Measurements from ENCODE around the gene PRDM16.

PRDM16 gene

GRCh38 chr1:3398396-3399140, 329.6 kb downstream of the PRDM16 start (continued):
- TF ChIP-seq, protein P1, sequence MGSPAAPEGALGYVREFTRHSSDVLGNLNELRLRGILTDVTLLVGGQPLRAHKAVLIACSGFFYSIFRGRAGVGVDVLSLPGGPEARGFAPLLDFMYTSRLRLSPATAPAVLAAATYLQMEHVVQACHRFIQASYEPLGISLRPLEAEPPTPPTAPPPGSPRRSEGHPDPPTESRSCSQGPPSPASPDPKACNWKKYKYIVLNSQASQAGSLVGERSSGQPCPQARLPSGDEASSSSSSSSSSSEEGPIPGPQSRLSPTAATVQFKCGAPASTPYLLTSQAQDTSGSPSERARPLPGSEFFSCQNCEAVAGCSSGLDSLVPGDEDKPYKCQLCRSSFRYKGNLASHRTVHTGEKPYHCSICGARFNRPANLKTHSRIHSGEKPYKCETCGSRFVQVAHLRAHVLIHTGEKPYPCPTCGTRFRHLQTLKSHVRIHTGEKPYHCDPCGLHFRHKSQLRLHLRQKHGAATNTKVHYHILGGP (tag by site-specific recombination; IDR thresholded peaks at IDR 0.05): no peak

DNA sequence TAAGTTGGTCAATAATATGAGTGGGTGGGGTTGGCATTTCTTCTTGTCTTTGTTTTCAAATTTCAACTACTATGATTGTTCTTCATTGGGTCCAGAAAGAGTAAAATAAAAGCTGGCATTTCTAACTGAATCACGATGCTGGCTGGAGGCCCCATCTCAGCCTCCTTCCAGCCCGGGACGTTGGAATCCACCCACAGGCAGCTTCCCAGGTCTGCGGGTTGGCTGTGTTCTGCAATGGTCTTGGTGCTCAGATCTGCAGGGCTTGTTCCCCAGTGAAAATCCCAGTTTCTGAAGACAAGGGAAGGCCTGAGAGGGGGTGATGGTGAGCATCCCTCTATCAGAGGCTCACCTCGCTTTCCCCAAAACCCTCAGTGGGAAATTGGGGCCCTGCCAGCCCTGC, 330.7 kb downstream of the PRDM16 start:
- Histone ChIP-seq H3K27ac (ENCODE audit: extremely low read depth, low read depth, low read length) (no peak overlapping the region), H3K36me3 (ENCODE audit: control insufficient read depth in 2 of 2, insufficient read depth in 1 of 2, low read length in 2 of 2) (peaks cover 0 to 17% of the 10 kb centered on the region in 2 experiments; a peak in 1 of 3 replicates), H3K4me1 (ENCODE audit: control insufficient read depth, insufficient read depth, low read length) (peaks cover 30% of the 10 kb centered on the region), H3K9me3 (ENCODE audit: control insufficient read depth, insufficient read depth, low read depth, low read length) (no peaks in the 10 kb centered on the region), H3K4me3 (ENCODE audit: low read depth, low read length) (no peak overlapping the region)
- CTCF ChIA-PET: no interaction called here
- POLR2A ChIA-PET: no interaction called here
- peak; percentile 73 for TF ChIP-seq ZNF600 (tag by site-specific recombination; IDR thresholded peaks at IDR 0.05)
- TF ChIP-seq ZXDB (tag by site-specific recombination; IDR thresholded peaks at IDR 0.05): no peak

DNA sequence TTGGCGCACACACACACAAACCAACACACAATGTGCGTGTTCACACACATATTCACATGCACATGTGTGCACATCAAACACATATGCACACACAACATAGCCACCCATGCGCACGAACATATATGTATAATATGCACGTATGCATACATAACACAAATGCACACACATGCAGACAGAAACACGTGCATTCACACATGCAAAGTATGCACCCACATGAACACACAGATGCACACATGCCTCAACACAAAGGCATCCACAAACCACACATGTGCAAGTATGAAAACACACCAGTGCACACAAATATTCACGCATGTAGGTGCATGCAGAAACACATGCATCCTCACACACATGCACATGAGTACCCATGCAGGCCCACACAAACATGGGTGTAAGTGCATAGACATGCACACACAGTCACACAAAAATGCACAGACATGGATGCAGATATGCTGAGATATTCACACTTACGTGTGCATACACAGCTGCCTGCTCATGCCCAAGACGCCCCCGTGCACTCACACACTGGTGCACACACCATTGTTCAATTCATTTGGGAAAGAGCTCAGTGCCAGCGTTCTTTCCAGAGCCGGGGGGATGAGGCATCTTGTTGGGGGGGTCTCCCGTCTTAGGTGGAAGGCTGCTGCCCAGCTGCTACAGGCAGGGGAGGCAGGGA, 332.7 kb downstream of the PRDM16 start:
- TF ChIP-seq, protein P2, sequence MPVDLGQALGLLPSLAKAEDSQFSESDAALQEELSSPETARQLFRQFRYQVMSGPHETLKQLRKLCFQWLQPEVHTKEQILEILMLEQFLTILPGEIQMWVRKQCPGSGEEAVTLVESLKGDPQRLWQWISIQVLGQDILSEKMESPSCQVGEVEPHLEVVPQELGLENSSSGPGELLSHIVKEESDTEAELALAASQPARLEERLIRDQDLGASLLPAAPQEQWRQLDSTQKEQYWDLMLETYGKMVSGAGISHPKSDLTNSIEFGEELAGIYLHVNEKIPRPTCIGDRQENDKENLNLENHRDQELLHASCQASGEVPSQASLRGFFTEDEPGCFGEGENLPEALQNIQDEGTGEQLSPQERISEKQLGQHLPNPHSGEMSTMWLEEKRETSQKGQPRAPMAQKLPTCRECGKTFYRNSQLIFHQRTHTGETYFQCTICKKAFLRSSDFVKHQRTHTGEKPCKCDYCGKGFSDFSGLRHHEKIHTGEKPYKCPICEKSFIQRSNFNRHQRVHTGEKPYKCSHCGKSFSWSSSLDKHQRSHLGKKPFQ (tag by site-specific recombination; IDR thresholded peaks at IDR 0.05): peak; percentile 97
- TF ChIP-seq ZNF530 (tag by site-specific recombination; IDR thresholded peaks at IDR 0.05; ENCODE audit: low read depth) (no peak), ZSCAN4 (tag by site-specific recombination; IDR thresholded peaks at IDR 0.05) (peak; percentile 70)
- peaks cover 0 to 32% of the 10 kb centered on the region in 2 experiments; a peak in 1 of 3 replicates for H3K36me3 ChIP-seq (ENCODE audit: control insufficient read depth in 2 of 2, insufficient read depth in 1 of 2, low read length in 2 of 2)

GRCh38 chr1:3402258-3403010, 333.4 kb downstream of the PRDM16 start:
- Histone ChIP-seq H3K4me1 (ENCODE audit: control insufficient read depth, insufficient read depth, low read length) (peaks cover 36% of the 10 kb centered on the region), H3K36me3 (ENCODE audit: control insufficient read depth in 2 of 2, insufficient read depth in 1 of 2, low read length in 2 of 2) (peaks cover 0 to 37% of the 10 kb centered on the region in 2 experiments; a peak in 1 of 3 replicates), H3K27ac (ENCODE audit: extremely low read depth, low read depth, low read length) (peak overlapping the region; percentile 100), H3K9me3 (ENCODE audit: control insufficient read depth, insufficient read depth, low read depth, low read length) (no peaks in the 10 kb centered on the region), H3K4me3 (ENCODE audit: low read depth, low read length) (no peak overlapping the region)
- CTCF ChIA-PET: interaction anchor here (1.2 kb wide), 1 partner anchor 15 kb away, joined by 4 read pairs; no protein-coding TSS in a partner anchor
- POLR2A ChIA-PET: interaction anchor here (1.4 kb wide), 1 partner anchor 17 kb away, joined by 4 read pairs; no protein-coding TSS in a partner anchor
- TF ChIP-seq ZNF785 (tag by site-specific recombination; IDR thresholded peaks at IDR 0.05): no peak
- TF ChIP-seq SP2 (tag by site-specific recombination; IDR thresholded peaks at IDR 0.05): 0 out of 2 replicates have a peak, but pooled peaks have one; percentile 16
- TF ChIP-seq ZNF148 (tag by site-specific recombination; IDR thresholded peaks at IDR 0.05; ENCODE audit: borderline replicate concordance): no peak
- TF ChIP-seq ZNF830 (tag by site-specific recombination; IDR thresholded peaks at IDR 0.05; ENCODE audit: low read depth): no peak
- no peak for TF ChIP-seq YY1 (tag by site-specific recombination; IDR thresholded peaks at IDR 0.05)
- TF ChIP-seq ZNF140 (tag by site-specific recombination; IDR thresholded peaks at IDR 0.05): no peak
- TF ChIP-seq ZNF658 (tag by site-specific recombination; IDR thresholded peaks at IDR 0.05): no peak
- TF ChIP-seq HOXD13 (CRISPR knock-in tag; IDR thresholded peaks at IDR 0.05; ENCODE audit: borderline replicate concordance): peak; percentile 97
- TF ChIP-seq ZSCAN18 (tag by site-specific recombination; IDR thresholded peaks at IDR 0.05): 0 out of 2 replicates have a peak, but pooled peaks have one; percentile 35
- peak; percentile 84 for TF ChIP-seq ZBTB1 (tag by site-specific recombination; IDR thresholded peaks at IDR 0.05)
- peak; percentile 99 for TF ChIP-seq ZNF843 (tag by site-specific recombination; IDR thresholded peaks at IDR 0.05)
- TF ChIP-seq ZNF529 (tag by site-specific recombination; IDR thresholded peaks at IDR 0.05; ENCODE audit: insufficient replicate concordance): no peak

More for the DNA sequence above, 332.7 kb downstream of the PRDM16 start:
- CTCF ChIA-PET: no interaction called here
- peaks cover 36% of the 10 kb centered on the region for H3K4me1 ChIP-seq (ENCODE audit: control insufficient read depth, insufficient read depth, low read length)
- H3K27ac ChIP-seq (ENCODE audit: extremely low read depth, low read depth, low read length): peak overlapping the region; percentile 100
- H3K4me3 ChIP-seq (ENCODE audit: low read depth, low read length): no peak overlapping the region
- POLR2A ChIA-PET: interaction anchor here (1.4 kb wide), 1 partner anchor 18 kb away, joined by 4 read pairs; no protein-coding TSS in a partner anchor
- H3K9me3 ChIP-seq (ENCODE audit: control insufficient read depth, insufficient read depth, low read depth, low read length): no peaks in the 10 kb centered on the region
